Measurements from ENCODE around the gene EDEM2. TPM values are rescaled to one million over a fixed set of nuclear protein-coding genes. Genes with fewer than 3 reads are reported as not detected.
A peak's percentile ranks its signal among the peaks of the same experiment; 100 is the strongest.

The EDEM2 gene
- total RNA-seq, 4 donors from 2014 or later, result 7.2 to 12.2 (median 9.5) TPM

DNA sequence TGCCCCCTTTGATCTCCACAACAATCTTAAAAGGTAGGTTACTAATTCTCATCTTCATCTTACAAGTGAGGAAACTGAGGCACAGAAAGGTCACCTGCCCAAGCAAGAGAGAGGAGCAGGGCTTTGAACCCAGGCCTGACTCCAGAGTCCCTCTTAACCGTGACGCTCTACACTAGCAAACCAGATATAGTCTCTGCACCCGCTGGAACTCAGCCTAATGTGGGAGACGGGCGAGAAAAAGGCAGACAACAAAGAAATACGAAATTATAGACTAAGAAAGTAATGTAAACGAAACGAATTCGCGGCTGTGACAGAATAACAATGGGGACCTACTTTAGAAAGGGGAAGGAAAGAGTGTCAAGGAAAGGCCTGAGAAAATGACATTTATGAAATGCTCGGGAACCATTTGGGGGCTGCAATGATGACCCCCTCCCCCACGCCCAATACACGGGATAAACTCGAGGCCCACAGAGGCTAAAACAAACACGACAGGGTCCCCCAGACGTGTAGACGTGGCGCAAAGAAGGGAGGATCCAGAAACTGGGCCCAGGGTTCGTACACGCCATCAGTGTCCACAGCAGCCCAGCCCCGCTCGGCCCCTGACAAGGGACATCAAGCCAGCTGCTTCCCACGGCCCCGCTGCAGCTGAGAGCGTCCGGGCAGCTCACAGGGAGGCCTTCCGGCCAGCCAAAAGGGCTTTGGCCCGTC, 55.2 kb downstream of the EDEM2 start:
- intact Hi-C loops (cut with DNase I; ENCODE audit: low total_unique reads), result loop anchor here (1.0 to 10.0 kb wide), 7 partner anchors 55 to 1277 kb away; partner anchors contain the start of genes CHMP4B, EDEM2, GSS and MYH7B

DNA sequence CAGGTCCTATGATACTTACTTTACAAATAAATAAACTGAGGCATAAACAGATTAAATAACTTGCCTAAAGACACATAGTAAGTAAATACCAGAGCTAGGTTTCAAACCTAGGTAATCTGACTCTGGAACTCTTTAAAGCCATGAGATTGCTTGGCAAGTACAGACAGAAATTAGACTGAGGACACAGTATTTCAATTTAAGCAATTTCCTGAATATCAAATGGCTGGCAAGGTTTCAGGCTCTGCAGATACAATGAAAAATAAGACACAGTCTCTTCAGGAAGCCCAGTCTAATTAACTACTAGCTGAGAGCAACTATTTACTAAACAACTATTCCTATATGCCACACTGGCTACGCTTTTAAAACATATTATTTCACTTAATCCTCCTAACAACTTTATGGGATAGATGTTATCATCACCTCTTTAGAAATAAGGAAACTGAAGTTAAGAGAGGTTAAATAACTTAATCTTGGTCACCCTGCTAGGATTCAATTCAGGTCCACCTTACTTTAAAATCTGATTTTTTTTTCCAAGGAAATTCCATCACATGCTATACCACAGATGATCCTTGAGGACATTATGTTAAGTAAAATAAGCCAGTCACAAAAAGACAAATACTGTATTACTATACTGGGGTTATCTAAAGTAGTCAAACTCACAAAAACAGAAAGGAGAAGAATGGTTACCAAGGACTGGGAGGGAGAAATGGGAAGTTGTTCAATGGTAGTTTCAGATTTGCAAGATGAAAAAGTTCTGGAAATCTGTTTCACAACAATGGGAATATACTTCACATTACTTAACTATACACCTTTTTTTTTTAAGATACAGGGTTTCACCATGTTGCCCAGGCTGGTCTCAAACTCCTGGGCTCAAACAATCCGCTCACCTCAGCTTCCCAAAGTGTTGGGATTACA, 58.6 kb downstream of the EDEM2 start:
- intact Hi-C loops (cut with DNase I; ENCODE audit: low total_unique reads), result no loop called here
- ATAC-seq (no peak), DNase-seq (no peak)
- Histone ChIP-seq H3K27me3 (no peaks in the 10 kb centered on the region), H3K36me3 (peaks cover 0 to 9% of the 10 kb centered on the region in 2 donors), H3K27ac (peak overlapping the region; percentile 73 to 99 (median 84)), H3K4me3 (no peak overlapping the region), H3K4me1 (peaks cover 40 to 57% of the 10 kb centered on the region in 2 donors), H3K9me3 (no peaks in the 10 kb centered on the region)
- no peak for TF ChIP-seq POLR2A (IDR thresholded peaks at IDR 0.05)
- TF ChIP-seq, protein P1, sequence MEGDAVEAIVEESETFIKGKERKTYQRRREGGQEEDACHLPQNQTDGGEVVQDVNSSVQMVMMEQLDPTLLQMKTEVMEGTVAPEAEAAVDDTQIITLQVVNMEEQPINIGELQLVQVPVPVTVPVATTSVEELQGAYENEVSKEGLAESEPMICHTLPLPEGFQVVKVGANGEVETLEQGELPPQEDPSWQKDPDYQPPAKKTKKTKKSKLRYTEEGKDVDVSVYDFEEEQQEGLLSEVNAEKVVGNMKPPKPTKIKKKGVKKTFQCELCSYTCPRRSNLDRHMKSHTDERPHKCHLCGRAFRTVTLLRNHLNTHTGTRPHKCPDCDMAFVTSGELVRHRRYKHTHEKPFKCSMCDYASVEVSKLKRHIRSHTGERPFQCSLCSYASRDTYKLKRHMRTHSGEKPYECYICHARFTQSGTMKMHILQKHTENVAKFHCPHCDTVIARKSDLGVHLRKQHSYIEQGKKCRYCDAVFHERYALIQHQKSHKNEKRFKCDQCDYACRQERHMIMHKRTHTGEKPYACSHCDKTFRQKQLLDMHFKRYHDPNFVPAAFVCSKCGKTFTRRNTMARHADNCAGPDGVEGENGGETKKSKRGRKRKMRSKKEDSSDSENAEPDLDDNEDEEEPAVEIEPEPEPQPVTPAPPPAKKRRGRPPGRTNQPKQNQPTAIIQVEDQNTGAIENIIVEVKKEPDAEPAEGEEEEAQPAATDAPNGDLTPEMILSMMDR (IDR thresholded peaks at IDR 0.05 in 4 of 5, conservative IDR thresholded peaks at IDR 0.05 in 1 of 5), result no peak
- in situ Hi-C loops (cut with MboI; ENCODE audit: low sequenced_read_pairs in 4 of 4), result loop anchor here in 1 of 4 donors (25.0 kb wide), 1 partner anchor 226 kb away; the partner anchor contains the start of gene GGT7

More for the DNA sequence above, 55.2 kb downstream of the EDEM2 start:
- TF ChIP-seq, protein P1 (IDR thresholded peaks at IDR 0.05 in 4 of 5, conservative IDR thresholded peaks at IDR 0.05 in 1 of 5), result no peak
- TF ChIP-seq POLR2A (IDR thresholded peaks at IDR 0.05), result no peak
- H3K4me1 ChIP-seq, result peaks cover 43 to 46% of the 10 kb centered on the region in 2 donors
- H3K4me3 ChIP-seq, result peak overlapping the region; percentile 71 to 95 (median 80)
- ATAC-seq (peak in 1 of 2 donors; percentile 43), DNase-seq (peak in 1 of 2 donors; percentile 26)
- no peaks in the 10 kb centered on the region for H3K9me3 ChIP-seq
- peaks cover 0 to 9% of the 10 kb centered on the region in 2 donors for H3K36me3 ChIP-seq
- in situ Hi-C loops (cut with MboI; ENCODE audit: low sequenced_read_pairs in 4 of 4), result loop anchor here (5.0 to 25.0 kb wide), 4 partner anchors 113 to 230 kb away; partner anchors contain the start of genes GGT7 (in 4 of the 4) and ACSS2 (in 1 of the 4)
- H3K27ac ChIP-seq, result peak overlapping the region; percentile 87 to 99 (median 94)
- H3K27me3 ChIP-seq, result no peaks in the 10 kb centered on the region

DNA sequence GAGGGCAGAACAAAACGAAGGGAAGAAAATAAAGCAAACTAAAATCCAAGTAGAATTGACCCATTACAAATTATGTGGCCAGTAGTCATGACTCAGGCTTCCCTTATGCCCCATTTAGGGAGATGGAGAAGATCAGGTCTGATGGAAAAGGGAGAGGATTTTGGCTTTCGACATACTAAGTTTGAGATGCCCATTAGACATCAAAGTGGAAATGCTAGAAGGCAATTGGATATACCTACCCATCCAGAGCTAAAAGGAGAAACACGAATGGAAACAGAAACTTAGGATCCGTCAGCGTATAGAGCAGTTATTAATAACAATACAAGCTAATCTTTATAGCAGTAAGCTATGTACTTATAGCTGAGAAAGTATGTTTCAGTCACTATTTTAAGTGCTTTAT, 59.3 kb downstream of the EDEM2 start:
- no peaks in the 10 kb centered on the region for H3K27me3 ChIP-seq
- peak overlapping the region; percentile 73 to 99 (median 84) for H3K27ac ChIP-seq
- H3K36me3 ChIP-seq, result peaks cover 0 to 9% of the 10 kb centered on the region in 2 donors
- no peak for TF ChIP-seq POLR2A (IDR thresholded peaks at IDR 0.05)
- TF ChIP-seq, protein P1 (IDR thresholded peaks at IDR 0.05 in 4 of 5, conservative IDR thresholded peaks at IDR 0.05 in 1 of 5), result no peak
- no peak for DNase-seq
- H3K4me1 ChIP-seq, result peaks cover 34 to 53% of the 10 kb centered on the region in 2 donors
- H3K9me3 ChIP-seq, result no peaks in the 10 kb centered on the region
- no peak overlapping the region for H3K4me3 ChIP-seq
- intact Hi-C loops (cut with DNase I; ENCODE audit: low total_unique reads) (no loop called here), in situ Hi-C loops (cut with MboI; ENCODE audit: low sequenced_read_pairs in 4 of 4) (loop anchor here in 1 of 4 donors (25.0 kb wide), 1 partner anchor 225 kb away; the partner anchor contains the start of gene GGT7)
- no peak for ATAC-seq

DNA sequence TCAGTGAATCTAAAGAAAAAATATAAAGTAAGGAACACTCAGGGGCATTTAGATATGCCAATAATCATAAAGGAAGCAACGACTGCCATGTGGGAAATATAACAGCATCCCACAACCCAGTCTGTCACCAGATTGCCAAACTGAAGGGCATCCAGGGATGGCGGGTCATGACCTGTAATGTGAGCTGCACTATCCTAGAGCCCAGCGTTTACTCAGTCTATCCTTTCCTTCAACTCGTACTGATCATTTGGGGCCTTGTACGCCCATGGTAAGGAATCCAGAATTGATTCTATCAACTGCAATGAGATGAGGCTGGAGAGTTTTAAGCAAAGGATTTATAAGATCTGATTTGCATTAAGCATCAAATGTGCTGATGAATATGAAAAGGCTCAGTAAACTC, 59.8 kb downstream of the EDEM2 start:
- Histone ChIP-seq H3K36me3 (peaks cover 0 to 9% of the 10 kb centered on the region in 2 donors), H3K4me3 (no peak overlapping the region), H3K9me3 (no peaks in the 10 kb centered on the region), H3K4me1 (peaks cover 34 to 53% of the 10 kb centered on the region in 2 donors), H3K27me3 (no peaks in the 10 kb centered on the region), H3K27ac (peak overlapping the region; percentile 73 to 99 (median 84))
- TF ChIP-seq, protein P1 (IDR thresholded peaks at IDR 0.05 in 4 of 5, conservative IDR thresholded peaks at IDR 0.05 in 1 of 5), result no peak
- TF ChIP-seq POLR2A (IDR thresholded peaks at IDR 0.05), result no peak
- DNase-seq (no peak), ATAC-seq (no peak)
- in situ Hi-C loops (cut with MboI; ENCODE audit: low sequenced_read_pairs in 4 of 4) (loop anchor here in 1 of 4 donors (25.0 kb wide), 1 partner anchor 225 kb away; the partner anchor contains the start of gene GGT7), intact Hi-C loops (cut with DNase I; ENCODE audit: low total_unique reads) (no loop called here)

All from gastrocnemius medialis (tissue), 4 donors.